SU-DHL-6 (cell line): Measurements from ENCODE around the gene SCN8A.

ENCODE experiments used
- EZH2phosphoT487 ChIP-seq: fragments of 200-600 bp; sonication (generic), shearing (Covaris generic); conservative IDR thresholded peaks from 2 replicates; pipeline ENCODE4 v1.6.1; 2018; ENCODE audit warnings: mild to moderate bottlenecking, antibody characterized with exemption, low read length, moderate library complexity, mixed read lengths
- TF ChIP-seq, protein P1 (sequence below): fragments of 200-600 bp; sonication (generic); IDR thresholded peaks from one replicate; pipeline ENCODE4 v1.5.1; 2017; ENCODE audit warnings: antibody characterized with exemption, mild to moderate bottlenecking, low read length, moderate library complexity; ENCODE audit not compliant: insufficient read depth, poor library complexity, severe bottlenecking

GRCh38 chr12:51855586-51856428 lies 264.8 kb downstream of the SCN8A start:
- TF ChIP-seq, protein P1, sequence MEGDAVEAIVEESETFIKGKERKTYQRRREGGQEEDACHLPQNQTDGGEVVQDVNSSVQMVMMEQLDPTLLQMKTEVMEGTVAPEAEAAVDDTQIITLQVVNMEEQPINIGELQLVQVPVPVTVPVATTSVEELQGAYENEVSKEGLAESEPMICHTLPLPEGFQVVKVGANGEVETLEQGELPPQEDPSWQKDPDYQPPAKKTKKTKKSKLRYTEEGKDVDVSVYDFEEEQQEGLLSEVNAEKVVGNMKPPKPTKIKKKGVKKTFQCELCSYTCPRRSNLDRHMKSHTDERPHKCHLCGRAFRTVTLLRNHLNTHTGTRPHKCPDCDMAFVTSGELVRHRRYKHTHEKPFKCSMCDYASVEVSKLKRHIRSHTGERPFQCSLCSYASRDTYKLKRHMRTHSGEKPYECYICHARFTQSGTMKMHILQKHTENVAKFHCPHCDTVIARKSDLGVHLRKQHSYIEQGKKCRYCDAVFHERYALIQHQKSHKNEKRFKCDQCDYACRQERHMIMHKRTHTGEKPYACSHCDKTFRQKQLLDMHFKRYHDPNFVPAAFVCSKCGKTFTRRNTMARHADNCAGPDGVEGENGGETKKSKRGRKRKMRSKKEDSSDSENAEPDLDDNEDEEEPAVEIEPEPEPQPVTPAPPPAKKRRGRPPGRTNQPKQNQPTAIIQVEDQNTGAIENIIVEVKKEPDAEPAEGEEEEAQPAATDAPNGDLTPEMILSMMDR: no peak
- no peak for TF ChIP-seq EZH2phosphoT487
